ENCODE measurements around the gene SOX1.

DNA sequence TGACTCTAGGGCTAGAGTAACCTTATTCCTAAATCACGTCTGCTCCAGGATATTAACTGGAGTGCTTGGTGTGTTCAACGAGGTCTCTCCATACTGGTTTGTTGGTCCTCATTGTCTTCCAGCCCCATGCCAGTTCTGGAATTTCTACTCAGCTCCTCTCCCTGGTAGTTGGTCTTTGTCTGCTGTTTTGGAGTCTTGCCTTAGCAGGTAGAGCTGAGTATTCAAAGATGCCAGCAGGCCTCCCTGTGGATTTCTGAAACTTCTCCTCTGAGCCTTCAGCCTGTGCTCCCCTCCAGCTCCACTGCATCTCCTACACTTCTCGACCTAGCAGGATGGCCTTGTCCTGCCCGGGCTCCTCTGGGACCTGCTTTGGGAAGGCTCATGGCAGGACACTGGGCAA, 25.5 kb downstream of the SOX1 start:
- TF ChIP-seq TARDBP (IDR thresholded peaks at IDR 0.05) (no peak), ELF4 (IDR thresholded peaks at IDR 0.05) (no peak), SP1 (IDR thresholded peaks at IDR 0.05) (no peak), FOXA1 (IDR thresholded peaks at IDR 0.05) (no peak)

Measured in HEK293T (cell line).